Breast epithelium (tissue), 3 donors: ENCODE measurements around the gene TENT5A.

Source experiments
- POLR2A ChIP-seq: fragments of 450-650 bp; IDR thresholded peaks from one replicate; pipeline ENCODE4 v1.6.1; 2016; ENCODE audit warnings: antibody characterized with exemption, mild to moderate bottlenecking, moderate library complexity
- TF ChIP-seq, protein P1 (sequence below), 3 donors: fragments of 450-650 bp; IDR thresholded peaks; one replicate each; pipeline ENCODE4 v1.5.1; 2016 to 2017; ENCODE audit warnings: antibody characterized with exemption in 3 of 3, mild to moderate bottlenecking in 3 of 3, moderate library complexity in 3 of 3

DNA sequence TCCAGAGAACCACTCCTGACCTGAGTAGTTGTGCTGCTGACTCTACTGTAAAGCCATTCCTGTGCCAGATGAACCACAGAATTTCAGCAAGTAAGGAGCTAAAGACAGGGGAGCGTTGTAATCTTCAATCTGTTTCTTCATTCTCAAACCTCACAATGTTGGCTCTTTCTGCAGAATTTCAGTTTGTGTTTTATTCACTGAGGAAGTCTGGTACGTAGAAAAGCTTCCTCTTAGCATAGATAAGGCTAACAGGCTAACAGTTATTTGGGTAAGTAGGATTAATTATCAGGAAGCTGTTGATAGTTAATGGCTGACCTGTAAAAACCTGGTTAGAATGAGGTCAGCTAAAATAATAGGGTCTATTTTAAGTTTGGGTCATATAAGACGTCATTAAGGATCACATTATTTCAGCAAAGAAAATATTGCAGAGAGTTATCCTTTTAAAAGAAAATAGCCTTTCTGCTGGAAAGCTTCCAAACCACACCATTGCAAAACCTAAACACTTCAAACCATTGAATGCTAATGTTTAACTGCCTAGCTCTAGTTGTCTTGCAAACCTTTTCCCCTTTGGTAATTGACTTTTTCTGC lies 14.1 kb upstream of the TENT5A start:
- TF ChIP-seq, protein P1, sequence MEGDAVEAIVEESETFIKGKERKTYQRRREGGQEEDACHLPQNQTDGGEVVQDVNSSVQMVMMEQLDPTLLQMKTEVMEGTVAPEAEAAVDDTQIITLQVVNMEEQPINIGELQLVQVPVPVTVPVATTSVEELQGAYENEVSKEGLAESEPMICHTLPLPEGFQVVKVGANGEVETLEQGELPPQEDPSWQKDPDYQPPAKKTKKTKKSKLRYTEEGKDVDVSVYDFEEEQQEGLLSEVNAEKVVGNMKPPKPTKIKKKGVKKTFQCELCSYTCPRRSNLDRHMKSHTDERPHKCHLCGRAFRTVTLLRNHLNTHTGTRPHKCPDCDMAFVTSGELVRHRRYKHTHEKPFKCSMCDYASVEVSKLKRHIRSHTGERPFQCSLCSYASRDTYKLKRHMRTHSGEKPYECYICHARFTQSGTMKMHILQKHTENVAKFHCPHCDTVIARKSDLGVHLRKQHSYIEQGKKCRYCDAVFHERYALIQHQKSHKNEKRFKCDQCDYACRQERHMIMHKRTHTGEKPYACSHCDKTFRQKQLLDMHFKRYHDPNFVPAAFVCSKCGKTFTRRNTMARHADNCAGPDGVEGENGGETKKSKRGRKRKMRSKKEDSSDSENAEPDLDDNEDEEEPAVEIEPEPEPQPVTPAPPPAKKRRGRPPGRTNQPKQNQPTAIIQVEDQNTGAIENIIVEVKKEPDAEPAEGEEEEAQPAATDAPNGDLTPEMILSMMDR (IDR thresholded peaks at IDR 0.05) = no peak
- TF ChIP-seq POLR2A = no peak
